Skeletal muscle cell (primary cell): ENCODE measurements around the gene SLC39A7.
"Not testable (repeated sequence)": the region's sequence is repeated elsewhere in the genome, so short reads cannot be mapped to it uniquely, and the experiment has no call there.

ENCODE experiments used
- DNase-seq: peaks from one replicate; pipeline ENCODE4 v3.0.0-alpha.2; 2010; ENCODE audit warnings: low read depth
- H3K4me3 ChIP-seq: 2 replicates; pipeline ENCODE4 v1.5.1; 2011; ENCODE audit warnings: low read depth, mild to moderate bottlenecking, control low read depth, low read length, moderate library complexity

Gene SLC39A7

GRCh38 chr6:33215271-33216116 is 14.8 kb downstream of the SLC39A7 start:
- DNase-seq = no peak
- no peak overlapping the region for H3K4me3 ChIP-seq

DNA sequence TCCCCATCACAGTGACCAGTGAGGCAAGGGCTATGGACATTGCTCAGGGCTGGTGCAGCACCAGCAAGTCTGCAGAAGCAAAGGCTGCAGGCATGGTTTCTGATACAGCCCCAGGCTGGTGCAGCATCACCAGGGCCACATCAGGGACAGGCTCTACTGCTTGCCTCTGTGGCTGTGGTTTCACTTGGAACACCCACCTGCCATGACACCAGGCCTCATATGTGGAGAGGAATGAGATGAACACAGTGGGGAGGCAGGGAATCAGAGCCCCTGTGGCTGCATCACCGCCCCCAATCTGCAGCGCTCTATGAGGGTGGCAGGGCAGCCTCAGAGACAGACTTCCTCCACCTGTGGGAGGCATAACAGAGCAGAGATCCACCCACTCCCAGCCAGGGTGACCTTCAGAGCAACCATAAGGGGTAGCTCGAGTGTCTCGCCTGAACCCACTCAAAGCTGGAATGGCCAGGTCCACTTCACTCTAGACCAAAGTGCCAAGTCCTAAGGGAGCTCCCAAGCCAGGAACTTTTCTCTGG is 15.5 kb downstream of the SLC39A7 start:
- H3K4me3 ChIP-seq = no peak overlapping the region
- DNase-seq = no peak

DNA sequence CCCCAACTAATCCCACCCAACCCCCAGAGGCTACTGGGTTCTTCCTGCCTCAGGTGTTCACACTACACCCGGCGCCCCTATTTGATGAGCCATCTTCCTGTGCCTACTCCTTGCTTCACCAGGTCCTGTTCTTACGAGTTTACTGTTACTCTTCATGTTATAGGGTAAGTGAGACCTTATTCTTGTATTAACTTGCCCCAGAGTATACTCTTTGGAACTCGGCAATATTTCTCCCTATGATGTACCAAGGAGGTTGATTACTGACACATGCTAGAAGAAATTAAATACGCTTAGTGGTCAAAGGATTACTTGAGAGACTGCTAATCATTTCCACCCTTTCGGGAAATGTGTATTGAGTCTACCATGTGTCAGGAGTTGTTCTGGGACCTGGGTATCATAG is 16.6 kb downstream of the SLC39A7 start:
- no peak overlapping the region for H3K4me3 ChIP-seq
- no peak for DNase-seq

GRCh38 chr6:33217681-33218080 is 17.0 kb downstream of the SLC39A7 start:
- H3K4me3 ChIP-seq = no peak overlapping the region
- DNase-seq = no peak

DNA sequence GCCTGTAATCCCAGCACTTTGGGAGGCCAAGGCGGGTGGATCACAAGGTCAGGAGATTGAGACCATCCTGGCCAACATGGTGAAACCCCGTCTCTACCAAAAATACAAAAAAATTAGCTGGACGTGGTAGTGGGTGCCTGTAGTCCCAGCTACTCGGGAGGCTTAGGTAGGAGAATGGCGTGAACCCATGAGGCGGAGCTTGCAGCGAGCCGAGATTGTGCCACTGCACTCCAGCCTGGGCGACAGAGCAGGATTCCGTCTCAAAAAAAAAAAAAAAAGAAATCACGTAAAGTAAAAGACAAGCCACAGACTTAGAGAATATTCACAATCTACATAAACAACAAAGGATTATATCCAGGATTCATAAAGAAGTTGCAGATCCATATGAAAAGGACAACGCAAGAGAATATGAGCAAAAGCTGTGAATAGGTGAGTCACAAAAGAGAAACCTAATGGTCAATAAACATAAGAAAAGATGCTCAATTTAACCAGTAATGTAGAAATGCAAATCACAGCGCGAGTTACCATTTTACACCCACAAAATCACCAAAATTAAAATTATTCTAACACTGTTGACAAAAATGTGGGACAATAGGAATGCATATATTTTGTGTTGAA is 25.9 kb downstream of the SLC39A7 start:
- DNase-seq, H3K4me3 ChIP-seq: not testable (repeated sequence)

DNA sequence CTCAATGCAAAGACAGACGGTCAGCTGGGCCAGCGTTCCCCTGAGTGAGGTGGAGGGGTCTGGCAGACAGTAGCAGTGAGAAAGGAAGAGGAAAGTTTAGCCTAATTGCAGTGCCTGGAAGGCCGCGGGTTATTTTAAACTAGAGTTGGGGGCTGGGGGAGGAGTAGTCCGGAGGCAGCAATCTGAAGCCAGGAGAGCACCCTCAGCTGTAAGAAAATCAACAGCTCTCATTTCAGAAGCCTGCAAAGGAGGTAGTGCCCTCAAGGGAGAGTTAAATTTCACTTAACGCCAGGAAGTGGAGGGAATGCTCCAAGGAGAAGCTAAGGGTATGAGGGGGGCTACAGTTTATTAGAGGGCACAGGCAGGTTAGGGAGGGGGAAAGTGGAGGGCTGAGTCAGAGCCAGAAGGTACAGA is 34.6 kb downstream of the SLC39A7 start:
- no peak for DNase-seq
- no peak overlapping the region for H3K4me3 ChIP-seq

GRCh38 chr6:33236328-33236727 is 35.7 kb downstream of the SLC39A7 start:
- no peak overlapping the region for H3K4me3 ChIP-seq
- DNase-seq = no peak

GRCh38 chr6:33236852-33237251 is 36.2 kb downstream of the SLC39A7 start:
- H3K4me3 ChIP-seq = no peak overlapping the region
- no peak for DNase-seq

DNA sequence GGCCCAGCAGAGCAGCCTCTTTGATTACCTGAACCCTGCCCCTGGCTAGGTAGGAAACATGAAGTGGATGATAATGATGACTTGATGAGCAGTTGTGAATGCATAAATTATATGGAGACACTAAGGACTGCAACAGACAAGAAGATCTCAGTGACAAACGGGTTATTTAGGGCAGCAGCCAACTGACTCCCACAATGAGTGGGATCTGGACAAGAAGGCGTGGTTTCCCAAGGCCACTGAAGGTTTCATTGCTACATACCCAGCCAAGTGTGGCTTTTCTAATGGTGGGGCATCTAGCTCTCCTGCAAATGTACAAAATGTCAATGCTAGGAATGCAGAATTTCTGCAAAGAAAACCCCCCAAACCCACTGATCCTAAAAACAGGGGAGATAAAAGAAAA is 37.1 kb downstream of the SLC39A7 start:
- H3K4me3 ChIP-seq = no peak overlapping the region
- no peak for DNase-seq

GRCh38 chr6:33241968-33242367 is 41.3 kb downstream of the SLC39A7 start:
- DNase-seq = no peak
- H3K4me3 ChIP-seq = no peak overlapping the region

GRCh38 chr6:33243476-33243875 is 42.8 kb downstream of the SLC39A7 start:
- no peak for DNase-seq
- no peak overlapping the region for H3K4me3 ChIP-seq

DNA sequence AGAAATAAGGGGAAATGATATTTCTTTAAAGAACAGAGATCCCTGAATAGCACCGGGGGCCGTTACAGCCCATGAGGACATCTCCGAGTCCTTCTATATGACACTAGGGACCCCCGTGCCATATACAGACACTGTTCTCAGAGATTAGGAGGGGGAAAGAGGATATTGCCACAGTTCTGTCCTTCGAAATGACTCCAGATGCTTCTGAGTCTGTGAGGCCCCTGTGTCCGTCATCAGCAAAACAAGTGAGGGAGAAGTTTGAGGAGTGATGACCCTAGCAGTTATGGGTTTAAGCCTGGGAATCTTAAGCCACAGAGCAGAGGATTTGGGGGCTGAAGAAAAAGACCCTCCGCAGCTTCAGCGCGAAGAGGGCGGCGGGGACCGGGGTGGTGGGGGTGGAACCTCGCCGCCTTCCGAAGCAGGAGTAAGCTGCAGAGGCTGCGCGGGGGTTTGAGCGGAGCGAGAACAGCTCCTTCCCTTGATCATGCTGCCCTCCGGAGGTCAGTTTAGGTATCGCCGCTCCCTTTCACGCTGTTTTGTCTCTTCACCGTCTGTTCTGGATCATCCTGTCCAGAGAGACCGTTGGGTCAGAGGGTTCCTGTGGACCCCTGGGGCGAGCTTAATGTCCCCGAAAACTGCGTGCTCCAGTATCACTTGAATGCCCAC is 47.4 kb downstream of the SLC39A7 start:
- peak; percentile 50 for DNase-seq
- H3K4me3 ChIP-seq = peak overlapping the region; percentile 63

GRCh38 chr6:33248643-33248931 is 47.9 kb downstream of the SLC39A7 start:
- DNase-seq = peak; percentile 14
- peak overlapping the region; percentile 63 for H3K4me3 ChIP-seq

DNA sequence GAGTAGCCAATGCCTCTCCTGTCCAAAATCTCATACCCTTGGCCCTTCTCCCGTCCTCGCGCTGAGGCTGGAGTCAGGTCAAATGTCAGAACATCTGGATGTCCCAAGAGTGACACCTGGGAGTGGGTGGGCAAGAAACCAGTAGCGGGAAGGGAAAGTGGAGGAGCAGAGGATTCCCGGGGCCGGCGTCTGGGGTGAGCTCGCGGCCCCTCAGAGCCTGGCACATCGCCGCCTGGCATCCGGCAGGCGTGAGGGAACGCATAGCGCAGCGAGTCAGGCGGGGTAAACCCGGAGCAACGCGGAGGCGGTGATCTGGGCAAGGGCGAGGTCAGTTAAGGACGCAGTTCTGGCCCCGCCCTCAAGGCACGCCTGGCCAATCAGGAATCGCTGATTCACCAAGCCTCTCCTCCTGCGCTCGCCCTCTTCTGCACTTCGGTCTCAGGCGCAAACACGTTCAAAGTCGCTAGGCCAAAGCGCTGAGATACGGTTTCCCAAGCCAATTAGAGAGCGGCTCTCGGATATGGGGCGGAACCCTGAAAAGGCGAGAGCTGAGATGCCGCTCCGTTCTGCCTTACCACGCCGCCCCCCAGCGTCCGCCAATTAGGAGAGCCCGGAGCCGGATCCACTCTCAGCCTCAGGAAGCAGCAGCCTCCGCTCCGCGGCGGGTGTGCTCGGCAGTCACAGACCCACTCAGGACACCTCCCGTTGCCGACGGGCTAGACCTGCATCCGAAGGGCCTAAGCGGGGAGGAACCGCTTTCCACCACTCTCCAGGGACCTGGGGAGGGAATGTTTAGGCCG is 48.5 kb downstream of the SLC39A7 start:
- peak; percentile 97 for DNase-seq
- H3K4me3 ChIP-seq = peak overlapping the region; percentile 63

GRCh38 chr6:33249732-33250630 is 49.3 kb downstream of the SLC39A7 start:
- peak overlapping the region; percentile 63 for H3K4me3 ChIP-seq
- peak; percentile 53 for DNase-seq

DNA sequence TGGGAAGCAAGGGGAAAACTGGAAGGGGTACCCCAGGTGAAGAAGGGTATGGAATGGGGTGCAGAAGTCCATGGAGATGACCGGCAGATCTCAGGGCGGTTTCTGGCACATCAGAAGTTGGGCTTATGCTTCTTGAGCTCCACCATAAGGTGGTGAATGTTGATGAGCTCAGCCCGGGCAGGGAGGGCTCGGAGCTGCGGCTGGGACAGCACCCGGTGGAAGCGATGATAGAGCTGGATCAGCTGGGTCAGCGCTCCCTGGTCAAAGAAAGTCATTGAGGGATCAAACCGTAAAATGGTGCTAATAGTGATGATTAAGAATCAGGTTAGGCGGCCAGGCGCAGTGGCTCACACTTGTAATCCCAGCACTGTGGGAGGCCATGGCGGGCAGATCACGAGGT is 50.1 kb downstream of the SLC39A7 start:
- H3K4me3 ChIP-seq = no peak overlapping the region
- DNase-seq = no peak

DNA sequence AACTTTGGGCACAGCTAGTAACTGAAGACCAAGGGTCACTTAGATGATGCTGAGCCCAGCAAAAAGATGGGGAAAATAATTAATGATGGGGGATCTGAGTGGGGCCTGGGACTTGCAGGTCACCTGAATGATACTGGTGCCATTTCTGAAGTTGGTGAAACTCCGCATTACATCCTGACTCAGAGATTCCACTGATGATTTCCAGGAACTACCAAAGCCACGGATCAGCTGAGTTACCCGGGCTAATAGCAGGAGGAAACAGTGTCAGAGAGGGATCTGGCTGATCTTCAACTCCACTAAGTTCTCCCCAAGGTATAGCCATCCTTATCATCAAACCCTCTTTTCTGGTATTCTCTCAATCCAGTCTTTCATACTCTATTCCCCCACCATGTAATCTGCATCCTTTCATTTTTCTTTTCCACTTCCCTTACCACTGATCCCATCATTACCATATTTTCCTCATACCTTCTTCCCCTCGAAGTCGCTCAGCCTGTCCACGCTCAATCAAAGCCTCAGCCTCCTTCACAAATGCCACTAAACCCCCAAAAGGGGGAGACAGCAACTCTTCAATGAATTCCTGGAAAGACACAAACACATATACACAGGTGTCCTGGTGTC is 50.8 kb downstream of the SLC39A7 start:
- H3K4me3 ChIP-seq = no peak overlapping the region
- DNase-seq = no peak

GRCh38 chr6:33252759-33253158 is 52.1 kb downstream of the SLC39A7 start:
- DNase-seq = no peak
- H3K4me3 ChIP-seq = no peak overlapping the region
